CD8-positive, alpha-beta memory T cell (primary cell): ENCODE data around the gene TEX35. TPM values are rescaled to one million over a fixed set of nuclear protein-coding genes. Genes with fewer than 3 reads are reported as not detected.

Experiments used
- CTCF ChIA-PET: fragments of 350-600 bp; sonication (Branson Sonifier 250); formaldehyde crosslinking; loops from one replicate; lab custom pipeline; 2021; ENCODE audit warnings: antibody characterized with exemption; lab: Charles Lee
- POLR2A ChIA-PET: fragments of 350-600 bp; sonication (Branson Sonifier 250); formaldehyde crosslinking; loops from one replicate; lab custom pipeline; 2021; ENCODE audit warnings: antibody characterized with exemption; lab: Charles Lee
- DNase-seq, 5 donors: peaks; one replicate each; pipeline versions ENCODE4 v3.0.0 to v3.0.0-alpha.2; 2020 to 2022; ENCODE audit warnings: mixed read lengths in 1 of 5
- H3K27ac ChIP-seq: one replicate; pipeline ENCODE4 v1.7.0; 2013; ENCODE audit warnings: low read depth, mild to moderate bottlenecking, low read length, moderate library complexity
- H3K27me3 ChIP-seq: 2 replicates; pipeline ENCODE4 v1.7.0; 2013; ENCODE audit warnings: low read length, mild to moderate bottlenecking; ENCODE audit not compliant: insufficient read depth, poor library complexity, severe bottlenecking
- H3K36me3 ChIP-seq: 2 replicates; pipeline ENCODE4 v1.7.0; 2013; ENCODE audit warnings: mild to moderate bottlenecking, low read length, moderate library complexity; ENCODE audit not compliant: insufficient read depth
- H3K4me1 ChIP-seq: 2 replicates; pipeline ENCODE4 v1.7.0; 2013; ENCODE audit warnings: mild to moderate bottlenecking, low read length, moderate library complexity; ENCODE audit not compliant: insufficient read depth
- H3K4me3 ChIP-seq: 2 replicates; pipeline ENCODE4 v1.7.0; 2013; ENCODE audit warnings: mild to moderate bottlenecking, low read length
- H3K9me3 ChIP-seq: 2 replicates; pipeline ENCODE4 v1.7.0; 2013; ENCODE audit warnings: mild to moderate bottlenecking, low read length
- H3K27ac Mint-ChIP-seq, 8 donors: one replicate each; pipeline ENCODE4 v1.8.0; 2020 to 2021; ENCODE audit warnings: mixed read lengths in 8 of 8, mild to moderate bottlenecking in 6 of 8, inconsistent platforms in 3 of 8, moderate library complexity in 3 of 8
- H3K27me3 Mint-ChIP-seq, 2 donors: one replicate each; pipeline ENCODE4 v1.8.0; 2020 to 2021; ENCODE audit warnings: mixed read lengths in 2 of 2, mild to moderate bottlenecking in 1 of 2, moderate library complexity in 1 of 2
- H3K36me3 Mint-ChIP-seq, 3 donors: one replicate each; pipeline ENCODE4 v1.8.0; 2020 to 2021; ENCODE audit warnings: mixed read lengths in 3 of 3, inconsistent platforms in 1 of 3, mild to moderate bottlenecking in 1 of 3
- H3K4me1 Mint-ChIP-seq, 3 donors: one replicate each; pipeline ENCODE4 v1.8.0; 2020 to 2021; ENCODE audit warnings: mixed read lengths in 3 of 3, inconsistent platforms in 1 of 3, mild to moderate bottlenecking in 1 of 3
- H3K4me3 Mint-ChIP-seq, 7 donors: one replicate each; pipeline ENCODE4 v1.8.0; 2020 to 2021; ENCODE audit warnings: mixed read lengths in 7 of 7, mild to moderate bottlenecking in 6 of 7, moderate library complexity in 4 of 7, inconsistent platforms in 2 of 7
- H3K9me3 Mint-ChIP-seq, 5 donors: one replicate each; pipeline ENCODE4 v1.8.0; 2020 to 2022; ENCODE audit warnings: mixed read lengths in 5 of 5, mild to moderate bottlenecking in 3 of 5, moderate library complexity in 2 of 5, inconsistent platforms in 1 of 5
- polyA plus RNA-seq: library from polyadenylated mRNA; unstranded; fragments of 300-500 nt; fragmentation: Illumina TruSeq; gene quantifications from one replicate; pipeline ENCODE4 v1.2.3, GENCODE V29; 2021
- total RNA-seq, 2 experiments: library from RNA; stranded (reverse); gene quantifications; one replicate each; pipeline ENCODE4 v1.2.3, GENCODE V29; 2021

Gene TEX35
- total RNA-seq: not detected
- not detected for polyA plus RNA-seq

DNA sequence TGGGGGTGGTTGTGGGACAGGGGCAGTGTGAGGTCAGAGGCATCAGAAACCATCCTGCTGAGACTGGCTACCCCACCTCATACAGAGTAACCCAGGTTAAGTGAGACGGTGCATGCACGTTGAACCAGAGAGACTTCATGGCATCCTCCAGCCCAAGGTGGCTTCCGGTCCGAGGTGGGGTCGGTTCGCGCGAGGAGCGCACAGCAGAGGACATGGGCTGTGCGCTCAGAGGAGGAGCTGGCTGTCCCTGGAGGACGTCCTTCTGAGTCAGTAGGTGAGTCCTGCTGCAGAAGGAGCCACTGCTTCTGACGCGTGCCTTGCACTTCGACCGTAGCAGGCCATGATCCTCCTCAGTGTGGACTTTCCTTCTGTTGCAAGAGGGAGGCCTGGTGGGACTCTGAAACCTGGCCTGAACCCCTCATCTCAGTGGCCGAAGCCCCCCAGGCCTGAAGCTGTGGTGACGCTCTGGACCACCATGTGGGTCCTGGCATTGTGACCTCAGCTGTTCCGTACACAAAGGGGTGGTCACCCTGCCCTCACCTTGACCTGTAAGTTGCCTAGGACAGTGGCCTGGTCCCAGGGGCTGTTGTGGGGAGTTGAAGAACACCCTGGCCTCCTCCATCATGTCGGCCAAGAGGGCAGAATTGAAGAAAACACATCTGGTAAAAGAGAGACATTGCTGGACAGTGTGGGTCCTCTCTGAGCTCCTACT, at the start of gene TEX35:
Gene TEX35, plus strand, starts transcription at position 544 of the 712 bp plus-strand sequence. Its CDS starts 80 bp downstream, at position 624.
- Mint-ChIP-seq H3K27me3 (peaks cover 0 to 6% of the 10 kb centered on the region in 2 donors), H3K36me3 (no peaks in the 10 kb centered on the region), H3K27ac (peak within 1 kb of the TSS in 1 of 8 donors; percentile 86), H3K4me1 (no peaks in the 10 kb centered on the region), H3K9me3 (no peaks in the 10 kb centered on the region), H3K4me3 (no peak within 1 kb of the TSS)
- CTCF ChIA-PET: no interaction called here
- H3K9me3 ChIP-seq: no peaks in the 10 kb centered on the region
- no peaks in the 10 kb centered on the region for H3K36me3 ChIP-seq
- H3K27me3 ChIP-seq: no peaks in the 10 kb centered on the region
- DNase-seq: no peak
- no peaks in the 10 kb centered on the region for H3K4me1 ChIP-seq
- H3K27ac ChIP-seq: no peak within 1 kb of the TSS
- POLR2A ChIA-PET: no interaction called here
- H3K4me3 ChIP-seq: no peak within 1 kb of the TSS

DNA sequence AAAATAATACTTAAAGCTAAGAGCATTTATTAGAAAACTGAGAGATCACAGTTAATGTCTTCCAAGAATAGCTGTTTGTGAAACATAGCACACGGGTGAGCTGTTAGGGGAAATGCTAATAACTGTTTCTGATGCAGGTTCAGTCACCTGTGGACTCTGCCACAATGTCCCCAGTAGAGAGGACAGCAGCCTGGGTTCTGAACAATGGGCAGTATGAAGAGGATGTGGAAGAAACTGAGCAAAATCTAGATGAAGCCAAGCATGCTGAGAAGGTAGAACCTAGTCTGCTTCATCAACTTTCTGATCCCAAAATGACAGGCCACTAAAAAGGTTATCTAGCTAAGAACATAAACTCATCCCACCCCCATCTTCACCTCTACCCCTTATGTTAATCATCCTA, 48.8 kb upstream of the TEX35 start:
- H3K4me1 ChIP-seq: no peaks in the 10 kb centered on the region
- Mint-ChIP-seq H3K4me3 (no peak overlapping the region), H3K9me3 (no peaks in the 10 kb centered on the region), H3K27ac (no peak overlapping the region), H3K36me3 (no peaks in the 10 kb centered on the region), H3K27me3 (peaks cover 4% of the 10 kb centered on the region in 2 donors), H3K4me1 (no peaks in the 10 kb centered on the region)
- ChIA-PET CTCF (no interaction called here), POLR2A (no interaction called here)
- H3K27ac ChIP-seq: no peak overlapping the region
- no peaks in the 10 kb centered on the region for H3K9me3 ChIP-seq
- DNase-seq: no peak
- no peaks in the 10 kb centered on the region for H3K27me3 ChIP-seq
- H3K4me3 ChIP-seq: no peak overlapping the region
- H3K36me3 ChIP-seq: no peaks in the 10 kb centered on the region

DNA sequence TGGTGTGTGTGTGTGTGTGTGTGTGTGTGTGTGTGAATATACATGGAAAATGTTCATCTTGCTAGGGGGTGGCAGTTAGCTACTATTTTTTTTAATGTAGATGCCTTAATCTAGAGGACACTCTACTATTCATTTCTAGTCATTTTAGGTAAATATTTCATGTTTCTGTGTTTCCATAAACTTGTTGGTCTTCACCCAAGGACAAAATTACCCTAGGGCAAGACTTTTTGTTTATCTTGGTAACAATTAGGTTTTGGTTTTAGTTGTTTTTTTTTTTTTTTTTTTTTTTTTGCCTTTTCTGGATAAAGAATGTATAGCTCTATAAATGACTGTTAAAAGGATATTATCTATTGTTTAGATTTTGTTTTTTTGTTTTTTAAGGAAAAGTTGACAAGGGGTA, 48.3 kb upstream of the TEX35 start:
- H3K9me3 ChIP-seq: no peaks in the 10 kb centered on the region
- no peak for DNase-seq
- no peaks in the 10 kb centered on the region for H3K4me1 ChIP-seq
- Mint-ChIP-seq H3K4me1 (no peaks in the 10 kb centered on the region), H3K4me3 (no peak overlapping the region), H3K36me3 (no peaks in the 10 kb centered on the region), H3K9me3 (no peaks in the 10 kb centered on the region), H3K27me3 (peaks cover 4% of the 10 kb centered on the region in 2 donors), H3K27ac (no peak overlapping the region)
- CTCF ChIA-PET: interaction anchor here (0.7 kb wide), 1 partner anchor 36 kb away, joined by 4 read pairs; no protein-coding TSS in a partner anchor
- H3K27me3 ChIP-seq: no peaks in the 10 kb centered on the region
- POLR2A ChIA-PET: no interaction called here
- no peak overlapping the region for H3K4me3 ChIP-seq
- no peak overlapping the region for H3K27ac ChIP-seq
- H3K36me3 ChIP-seq: no peaks in the 10 kb centered on the region

- Mint-ChIP-seq H3K4me1 (no peaks in the 10 kb centered on the region), H3K27me3 (peaks cover 4% of the 10 kb centered on the region in 2 donors), H3K4me3 (no peak overlapping the region), H3K36me3 (no peaks in the 10 kb centered on the region), H3K27ac (no peak overlapping the region), H3K9me3 (no peaks in the 10 kb centered on the region)
- ChIA-PET CTCF (interaction anchor here (0.7 kb wide), 1 partner anchor 35 kb away, joined by 4 read pairs; no protein-coding TSS in a partner anchor), POLR2A (no interaction called here)
- Histone ChIP-seq H3K4me3 (no peak overlapping the region), H3K4me1 (no peaks in the 10 kb centered on the region), H3K9me3 (no peaks in the 10 kb centered on the region), H3K27ac (no peak overlapping the region), H3K36me3 (no peaks in the 10 kb centered on the region), H3K27me3 (no peaks in the 10 kb centered on the region)
- DNase-seq: no peak
Measured at GRCh38 chr1:178465011-178465410, 47.9 kb upstream of the TEX35 start.

GRCh38 chr1:178467837-178468236, 45.1 kb upstream of the TEX35 start:
- H3K27me3 Mint-ChIP-seq: peaks cover 6 to 12% of the 10 kb centered on the region in 2 donors
- H3K9me3 Mint-ChIP-seq: no peaks in the 10 kb centered on the region
- ChIA-PET POLR2A (no interaction called here), CTCF (no interaction called here)
- H3K4me3 Mint-ChIP-seq: no peak overlapping the region
- no peaks in the 10 kb centered on the region for H3K4me1 Mint-ChIP-seq
- Histone ChIP-seq H3K27ac (no peak overlapping the region), H3K36me3 (no peaks in the 10 kb centered on the region), H3K4me1 (no peaks in the 10 kb centered on the region), H3K4me3 (no peak overlapping the region), H3K27me3 (no peaks in the 10 kb centered on the region), H3K9me3 (no peaks in the 10 kb centered on the region)
- H3K27ac Mint-ChIP-seq: no peak overlapping the region
- H3K36me3 Mint-ChIP-seq: no peaks in the 10 kb centered on the region
- DNase-seq: no peak

DNA sequence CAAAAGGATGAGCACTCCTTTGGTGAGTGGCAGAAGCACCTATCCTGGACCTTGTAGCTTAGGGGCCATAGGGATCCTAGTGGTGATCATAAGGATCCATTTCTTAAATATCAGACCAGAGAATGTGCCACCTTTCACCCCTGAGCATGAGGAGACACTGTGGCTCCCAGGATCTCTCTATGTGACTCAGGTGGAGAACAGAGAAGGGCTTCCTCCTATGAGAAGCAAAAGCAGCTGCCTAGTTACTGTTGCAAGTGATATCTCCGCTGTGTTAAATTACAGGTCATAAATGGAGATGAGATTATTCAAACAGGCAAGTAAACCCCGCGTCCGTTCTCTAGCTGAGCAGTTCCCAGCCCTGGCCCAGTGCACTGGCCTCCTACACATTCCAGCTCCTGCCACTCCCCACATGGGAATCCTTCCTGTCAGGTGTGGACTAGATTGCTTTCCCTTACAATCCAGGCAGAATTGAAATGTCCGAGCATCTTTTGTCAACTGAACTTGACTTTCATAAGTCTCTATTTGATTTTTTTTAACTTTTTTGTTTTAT, 42.4 kb upstream of the TEX35 start:
- CTCF ChIA-PET: no interaction called here
- Mint-ChIP-seq H3K36me3 (no peaks in the 10 kb centered on the region), H3K27ac (no peak overlapping the region), H3K4me1 (no peaks in the 10 kb centered on the region), H3K9me3 (no peaks in the 10 kb centered on the region), H3K4me3 (no peak overlapping the region), H3K27me3 (peaks cover 8 to 24% of the 10 kb centered on the region in 2 donors)
- H3K36me3 ChIP-seq: no peaks in the 10 kb centered on the region
- no peak for DNase-seq
- H3K27me3 ChIP-seq: no peaks in the 10 kb centered on the region
- H3K4me1 ChIP-seq: no peaks in the 10 kb centered on the region
- H3K27ac ChIP-seq: no peak overlapping the region
- no peaks in the 10 kb centered on the region for H3K9me3 ChIP-seq
- POLR2A ChIA-PET: no interaction called here
- no peak overlapping the region for H3K4me3 ChIP-seq

DNA sequence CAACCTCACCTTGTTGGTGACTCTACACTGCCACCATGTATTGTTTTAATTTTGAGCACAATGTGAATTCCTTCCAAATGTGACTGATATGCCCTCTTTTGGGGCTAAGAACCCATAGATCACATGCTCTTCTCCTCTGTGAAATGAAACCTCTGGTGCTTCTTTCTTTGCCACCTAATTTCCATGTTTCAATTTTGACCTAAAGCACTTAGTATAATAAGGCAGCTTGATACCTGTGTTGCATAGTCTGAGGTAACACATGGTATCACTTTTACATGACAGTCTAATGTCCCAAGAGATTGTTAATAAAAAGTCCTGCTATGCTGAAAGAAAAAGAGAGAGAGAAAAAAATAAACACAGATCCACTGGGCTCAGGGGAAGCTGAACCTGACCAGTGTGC, 40.4 kb upstream of the TEX35 start:
- Mint-ChIP-seq H3K9me3 (no peaks in the 10 kb centered on the region), H3K4me3 (no peak overlapping the region), H3K27ac (no peak overlapping the region), H3K36me3 (no peaks in the 10 kb centered on the region), H3K27me3 (peaks cover 6 to 23% of the 10 kb centered on the region in 2 donors), H3K4me1 (no peaks in the 10 kb centered on the region)
- no peaks in the 10 kb centered on the region for H3K36me3 ChIP-seq
- no peaks in the 10 kb centered on the region for H3K27me3 ChIP-seq
- H3K4me1 ChIP-seq: no peaks in the 10 kb centered on the region
- no peak overlapping the region for H3K27ac ChIP-seq
- no peaks in the 10 kb centered on the region for H3K9me3 ChIP-seq
- H3K4me3 ChIP-seq: no peak overlapping the region
- CTCF ChIA-PET: no interaction called here
- POLR2A ChIA-PET: no interaction called here
- no peak for DNase-seq

DNA sequence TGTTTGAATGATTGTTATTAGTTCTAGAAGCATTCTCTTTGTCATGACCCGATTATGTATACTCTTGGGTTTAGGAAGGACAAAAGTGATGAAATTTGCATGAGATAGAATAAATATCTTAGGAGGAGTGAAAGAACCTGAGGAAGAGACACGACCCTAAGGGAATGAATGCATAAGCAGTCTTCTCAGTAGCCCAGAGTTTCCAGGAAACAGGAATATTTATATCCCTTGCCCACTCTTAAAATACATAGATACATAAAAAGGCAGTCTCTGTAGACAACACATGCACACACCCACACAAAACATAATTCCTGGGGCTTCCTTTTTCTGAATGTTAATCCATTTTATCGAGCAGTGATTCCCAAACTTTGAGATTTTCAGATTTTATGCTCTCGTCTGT, 35.5 kb upstream of the TEX35 start:
- Histone ChIP-seq H3K4me1 (no peaks in the 10 kb centered on the region), H3K4me3 (no peak overlapping the region), H3K27me3 (no peaks in the 10 kb centered on the region), H3K9me3 (no peaks in the 10 kb centered on the region), H3K36me3 (no peaks in the 10 kb centered on the region), H3K27ac (no peak overlapping the region)
- DNase-seq: no peak
- H3K9me3 Mint-ChIP-seq: no peaks in the 10 kb centered on the region
- no peak overlapping the region for H3K4me3 Mint-ChIP-seq
- H3K36me3 Mint-ChIP-seq: no peaks in the 10 kb centered on the region
- H3K27me3 Mint-ChIP-seq: peaks cover 9 to 28% of the 10 kb centered on the region in 2 donors
- H3K27ac Mint-ChIP-seq: no peak overlapping the region
- POLR2A ChIA-PET: no interaction called here
- CTCF ChIA-PET: no interaction called here
- H3K4me1 Mint-ChIP-seq: no peaks in the 10 kb centered on the region
